HepG2 (cell line): ENCODE data around the gene TXNL4A. TPM values are rescaled to one million over a fixed set of nuclear protein-coding genes. Genes with fewer than 3 reads are reported as not detected.

Source experiments
- ATF7-NPFF ChIP-seq: sonication (generic); formaldehyde crosslinking; IDR thresholded peaks from 2 replicates; pipeline ENCODE4 v1.8.1; 2023; ENCODE audit warnings: mild to moderate bottlenecking, low read depth, missing genetic modification reagents, moderate library complexity
- CHCHD3 ChIP-seq: sonication (generic); formaldehyde crosslinking; IDR thresholded peaks from 2 replicates; pipeline ENCODE4 v1.8.0; 2022; ENCODE audit warnings: mild to moderate bottlenecking, missing genetic modification reagents, moderate library complexity
- CHD2 ChIP-seq: IDR thresholded peaks from 2 replicates; pipeline ENCODE4 v1.6.1; 2011; ENCODE audit warnings: low read depth, low read length, improper control_type of control experiment
- HHEX ChIP-seq: IDR thresholded peaks from 2 replicates; pipeline ENCODE4 v1.6.1; 2016; ENCODE audit warnings: control low read depth
- HNF1A ChIP-seq, 2 experiments: sonication (generic) in 1 of 2; formaldehyde crosslinking in 1 of 2; IDR thresholded peaks; 2 replicates each; pipeline versions ENCODE4 v1.4.0 to v1.6.1; 2016 to 2020; ENCODE audit warnings: borderline replicate concordance in 1 of 2, low read depth in 1 of 2, mild to moderate bottlenecking in 1 of 2, missing genetic modification reagents in 1 of 2
- KDM6A ChIP-seq: IDR thresholded peaks from 2 replicates; pipeline ENCODE4 v1.6.1; 2016; ENCODE audit warnings: low read depth
- KMT2B ChIP-seq: IDR thresholded peaks from 2 replicates; pipeline ENCODE4 v1.6.1; 2016; ENCODE audit warnings: missing genetic modification reagents, missing compliant biosample characterization
- MAFG ChIP-seq: sonication (generic); formaldehyde crosslinking; IDR thresholded peaks from 2 replicates; pipeline ENCODE4 v1.5.1; 2020; ENCODE audit warnings: mild to moderate bottlenecking, missing genetic modification reagents
- PRMT3 ChIP-seq: sonication (generic); formaldehyde crosslinking; IDR thresholded peaks from 2 replicates; pipeline ENCODE4 v1.8.1; 2022; ENCODE audit warnings: low read depth, mild to moderate bottlenecking, moderate library complexity, missing genetic modification reagents, borderline replicate concordance
- RNF219 ChIP-seq: sonication (generic); formaldehyde crosslinking; IDR thresholded peaks from 2 replicates; pipeline ENCODE4 v1.5.0; 2020; ENCODE audit warnings: mild to moderate bottlenecking, missing genetic modification reagents
- SIX4 ChIP-seq: sonication (generic); formaldehyde crosslinking; IDR thresholded peaks from 2 replicates; pipeline ENCODE4 v1.4.0; 2020; ENCODE audit warnings: missing genetic modification reagents
- SUZ12 ChIP-seq: fragments of 150-350 bp; IDR thresholded peaks from 2 replicates; pipeline ENCODE4 v1.6.1; 2014; ENCODE audit warnings: low read depth, low read length
- THAP11 ChIP-seq: IDR thresholded peaks from 2 replicates; pipeline ENCODE4 v1.6.1; 2016; ENCODE audit warnings: missing biosample characterization, missing genetic modification reagents
- ZFP82 ChIP-seq: sonication (generic); formaldehyde crosslinking; IDR thresholded peaks from 2 replicates; pipeline ENCODE4 v1.5.1; 2020; ENCODE audit warnings: mild to moderate bottlenecking, missing genetic modification reagents, borderline replicate concordance
- polyA plus RNA-seq, 8 experiments: library from polyadenylated mRNA; depleted of rRNA in 3 of 8; stranded (reverse) in 7 of 8; unstranded in 1 of 8; fragments of >200 nt; fragmentation: Illumina TruSeq in 4 of 8; extraction: Trizol in 4 of 8; gene quantifications; 2 replicates each; pipeline versions ENCODE4 v1.2.1 to v1.2.3, GENCODE V29; 2011 to 2016; ENCODE audit warnings: low read depth in 4 of 8, missing spikeins in 1 of 8, mixed read lengths in 1 of 8; ENCODE audit not compliant: insufficient read depth in 1 of 8
- total RNA-seq, 5 experiments: library from RNA; depleted of rRNA; stranded (reverse); fragments of >200 nt; fragmentation: Illumina TruSeq; extraction: Trizol; gene quantifications; 2 replicates each; pipeline ENCODE4 v1.2.3, GENCODE V29; 2016; ENCODE audit warnings: low read depth in 1 of 5
- TF ChIP-seq, protein P1 (sequence below): sonication (generic); formaldehyde crosslinking; IDR thresholded peaks from 2 replicates; pipeline ENCODE4 v1.9.0; 2022; ENCODE audit warnings: low read depth, missing genetic modification reagents
- TF ChIP-seq, protein P2 (sequence below): sonication (generic); formaldehyde crosslinking; IDR thresholded peaks from 2 replicates; pipeline ENCODE4 v1.8.0; 2022; ENCODE audit warnings: missing genetic modification reagents, mild to moderate bottlenecking, borderline replicate concordance
- TF ChIP-seq, protein P3 (sequence below): IDR thresholded peaks from 2 replicates; pipeline ENCODE4 v1.6.1; 2016
- TF ChIP-seq, protein P4 (sequence below): sonication (generic); formaldehyde crosslinking; IDR thresholded peaks from 2 replicates; pipeline ENCODE4 v1.4.0; 2020; ENCODE audit warnings: missing genetic modification reagents, mild to moderate bottlenecking, borderline replicate concordance

TXNL4A gene
- total and polyA plus RNA-seq, 2 of the 13 experiments (the other 11 are each of a cell fraction or from before 2014, with no cell fraction given), result 172 to 202 TPM

DNA sequence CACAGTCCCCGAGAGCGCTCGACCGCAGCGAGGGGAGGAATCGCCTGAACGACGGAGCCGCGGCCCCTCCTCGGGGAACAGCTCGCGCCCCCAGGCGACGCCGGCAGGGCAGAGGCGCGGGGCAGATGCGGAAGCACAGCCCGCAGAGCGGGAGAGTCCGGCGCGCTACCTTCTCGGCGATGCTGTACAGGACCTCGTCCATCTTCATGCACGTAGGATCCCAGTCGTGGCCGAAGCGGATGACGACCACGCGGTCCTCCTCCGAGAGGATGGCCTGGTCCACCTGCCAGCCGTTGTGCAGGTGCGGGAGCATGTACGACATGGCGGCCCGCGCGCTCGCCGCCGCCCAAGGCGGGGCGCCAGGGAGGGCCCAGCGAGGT is 302 bp downstream of the TXNL4A start (continued):
- TF ChIP-seq, protein P1, sequence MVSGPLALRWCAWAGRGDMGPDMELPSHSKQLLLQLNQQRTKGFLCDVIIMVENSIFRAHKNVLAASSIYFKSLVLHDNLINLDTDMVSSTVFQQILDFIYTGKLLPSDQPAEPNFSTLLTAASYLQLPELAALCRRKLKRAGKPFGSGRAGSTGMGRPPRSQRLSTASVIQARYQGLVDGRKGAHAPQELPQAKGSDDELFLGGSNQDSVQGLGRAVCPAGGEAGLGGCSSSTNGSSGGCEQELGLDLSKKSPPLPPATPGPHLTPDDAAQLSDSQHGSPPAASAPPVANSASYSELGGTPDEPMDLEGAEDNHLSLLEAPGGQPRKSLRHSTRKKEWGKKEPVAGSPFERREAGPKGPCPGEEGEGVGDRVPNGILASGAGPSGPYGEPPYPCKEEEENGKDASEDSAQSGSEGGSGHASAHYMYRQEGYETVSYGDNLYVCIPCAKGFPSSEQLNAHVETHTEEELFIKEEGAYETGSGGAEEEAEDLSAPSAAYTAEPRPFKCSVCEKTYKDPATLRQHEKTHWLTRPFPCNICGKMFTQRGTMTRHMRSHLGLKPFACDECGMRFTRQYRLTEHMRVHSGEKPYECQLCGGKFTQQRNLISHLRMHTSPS (CRISPR knock-in tag), result no peak
- no peak for TF ChIP-seq SUZ12
- TF ChIP-seq, protein P2, sequence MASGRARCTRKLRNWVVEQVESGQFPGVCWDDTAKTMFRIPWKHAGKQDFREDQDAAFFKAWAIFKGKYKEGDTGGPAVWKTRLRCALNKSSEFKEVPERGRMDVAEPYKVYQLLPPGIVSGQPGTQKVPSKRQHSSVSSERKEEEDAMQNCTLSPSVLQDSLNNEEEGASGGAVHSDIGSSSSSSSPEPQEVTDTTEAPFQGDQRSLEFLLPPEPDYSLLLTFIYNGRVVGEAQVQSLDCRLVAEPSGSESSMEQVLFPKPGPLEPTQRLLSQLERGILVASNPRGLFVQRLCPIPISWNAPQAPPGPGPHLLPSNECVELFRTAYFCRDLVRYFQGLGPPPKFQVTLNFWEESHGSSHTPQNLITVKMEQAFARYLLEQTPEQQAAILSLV (CRISPR knock-in tag), result peak; percentile 48; the same call in 1 of the 2 replicates
- TF ChIP-seq RNF219 (CRISPR knock-in tag), result peak; percentile 32; the same call in 1 of the 2 replicates
- no peak for TF ChIP-seq HNF1A (IDR thresholded peaks at IDR 0.05; ENCODE audit: low read depth)
- no peak for TF ChIP-seq HNF1A (CRISPR knock-in tag; IDR thresholded peaks at IDR 0.05; ENCODE audit: borderline replicate concordance)
- no peak for TF ChIP-seq ZFP82 (CRISPR knock-in tag)
- TF ChIP-seq MAFG (CRISPR knock-in tag), result no peak
- TF ChIP-seq CHD2, result no peak
- peak; percentile 19; the same call in 1 of the 2 replicates for TF ChIP-seq CHCHD3 (CRISPR knock-in tag)
- TF ChIP-seq, protein P3, sequence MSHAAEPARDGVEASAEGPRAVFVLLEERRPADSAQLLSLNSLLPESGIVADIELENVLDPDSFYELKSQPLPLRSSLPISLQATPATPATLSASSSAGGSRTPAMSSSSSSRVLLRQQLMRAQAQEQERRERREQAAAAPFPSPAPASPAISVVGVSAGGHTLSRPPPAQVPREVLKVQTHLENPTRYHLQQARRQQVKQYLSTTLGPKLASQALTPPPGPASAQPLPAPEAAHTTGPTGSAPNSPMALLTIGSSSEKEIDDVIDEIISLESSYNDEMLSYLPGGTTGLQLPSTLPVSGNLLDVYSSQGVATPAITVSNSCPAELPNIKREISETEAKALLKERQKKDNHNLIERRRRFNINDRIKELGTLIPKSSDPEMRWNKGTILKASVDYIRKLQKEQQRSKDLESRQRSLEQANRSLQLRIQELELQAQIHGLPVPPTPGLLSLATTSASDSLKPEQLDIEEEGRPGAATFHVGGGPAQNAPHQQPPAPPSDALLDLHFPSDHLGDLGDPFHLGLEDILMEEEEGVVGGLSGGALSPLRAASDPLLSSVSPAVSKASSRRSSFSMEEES (CRISPR knock-in tag), result peak; percentile 31; the same call in 1 of the 2 replicates
- TF ChIP-seq ATF7-NPFF (CRISPR knock-in tag), result no peak; the same call in 1 of the 2 replicates
- TF ChIP-seq KDM6A, result no peak
- TF ChIP-seq PRMT3 (CRISPR knock-in tag), result no peak
- TF ChIP-seq, protein P4, sequence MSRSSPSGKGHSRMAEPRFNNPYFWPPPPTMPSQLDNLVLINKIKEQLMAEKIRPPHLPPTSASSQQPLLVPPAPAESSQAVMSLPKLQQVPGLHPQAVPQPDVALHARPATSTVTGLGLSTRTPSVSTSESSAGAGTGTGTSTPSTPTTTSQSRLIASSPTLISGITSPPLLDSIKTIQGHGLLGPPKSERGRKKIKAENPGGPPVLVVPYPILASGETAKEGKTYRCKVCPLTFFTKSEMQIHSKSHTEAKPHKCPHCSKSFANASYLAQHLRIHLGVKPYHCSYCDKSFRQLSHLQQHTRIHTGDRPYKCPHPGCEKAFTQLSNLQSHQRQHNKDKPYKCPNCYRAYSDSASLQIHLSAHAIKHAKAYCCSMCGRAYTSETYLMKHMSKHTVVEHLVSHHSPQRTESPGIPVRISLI, result no peak
- TF ChIP-seq THAP11 (CRISPR knock-in tag), result no peak
- TF ChIP-seq HHEX, result no peak
- TF ChIP-seq KMT2B (CRISPR knock-in tag), result peak; percentile 41; the same call in 1 of the 2 replicates
- 0 out of 2 replicates have a peak, but pooled peaks have one; percentile 4 for TF ChIP-seq SIX4
